Motor neuron (in vitro differentiated cells): ENCODE measurements around the gene NME2. TPM values are rescaled to one million over a fixed set of nuclear protein-coding genes. Genes with fewer than 3 reads are reported as not detected.
"Not testable (repeated sequence)": the region's sequence is repeated elsewhere in the genome, so short reads cannot be mapped to it uniquely, and the experiment has no call there.

Experiments used
- ATAC-seq, 8 experiments: fragments of 200-7000 bp; cut with Tn5 transposase; replicated peaks in 6 of 8; 2 replicates each; pipeline ENCODE4 v1.8.0; 2021; ENCODE audit warnings: mild to moderate bottlenecking in 8 of 8, moderate library complexity in 8 of 8
- H3K27ac ChIP-seq, 2 donors: fragments of 250-450 bp; sonication (Bioruptor Pico); 2 replicates each; pipeline ENCODE4 v1.9.0; 2021; ENCODE audit warnings: antibody characterized with exemption in 2 of 2, mild to moderate bottlenecking in 2 of 2, moderate library complexity in 1 of 2
- H3K4me1 ChIP-seq, 2 donors: fragments of 250-450 bp; sonication (Bioruptor Pico); replicated peaks in 1 of 2; 2 replicates each; pipeline ENCODE4 v1.6.1; 2021; ENCODE audit warnings: antibody characterized with exemption in 2 of 2, mild to moderate bottlenecking in 2 of 2, moderate library complexity in 1 of 2
- H3K4me3 ChIP-seq, 5 donors: fragments of 250-450 bp; sonication (Bioruptor Pico); 2 replicates each; pipeline ENCODE4 v1.9.0; 2021; ENCODE audit warnings: antibody characterized with exemption in 5 of 5, mild to moderate bottlenecking in 5 of 5, moderate library complexity in 4 of 5
- WGBS, 10 experiments: fragments of 450-650 bp; shearing (Covaris generic); methylation state at CpG; one replicate each; pipeline ENCODE4 v1.0.0; 2022; 5-methylcytosine and 5-hydroxymethylcytosine counted together
- in situ Hi-C, 9 experiments: fragments of 400-800 bp; cut with MboI; loops; one replicate each; pipeline ENCODE4 v1.15.0; 2021; ENCODE audit warnings: low sequenced_read_pairs in 9 of 9, low pct_unique_long_range_greater_than_20kb in 2 of 9; ENCODE audit not compliant: unreplicated experiment in 9 of 9
- total RNA-seq, 8 experiments: library from RNA; unstranded; fragments of 300-600 nt; gene quantifications; 2 replicates each; pipeline versions ENCODE4 v1.2.3 to v1.2.4, GENCODE V29; 2022

The NME2 gene
- total RNA-seq, 8 experiments from 2014 or later, result 352 to 700 (median 505) TPM

DNA sequence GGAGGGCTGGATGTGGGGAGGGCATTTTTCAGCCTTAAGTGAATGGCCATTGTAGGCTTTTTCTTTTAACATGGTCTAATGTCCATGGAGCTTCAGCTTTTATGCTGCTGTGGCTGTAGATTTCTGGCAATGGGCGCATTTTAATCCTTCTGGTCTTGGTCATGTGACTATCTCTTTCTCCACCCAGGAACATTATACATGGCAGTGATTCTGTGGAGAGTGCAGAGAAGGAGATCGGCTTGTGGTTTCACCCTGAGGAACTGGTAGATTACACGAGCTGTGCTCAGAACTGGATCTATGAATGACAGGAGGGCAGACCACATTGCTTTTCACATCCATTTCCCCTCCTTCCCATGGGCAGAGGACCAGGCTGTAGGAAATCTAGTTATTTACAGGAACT lies 4.7 kb upstream of the NME2 start:
- in situ Hi-C loops, result no loop called here
- WGBS, 10 experiments, result 67 to 100% (median 90%) methylated on average over 1 to 3 of the region's 3 CpGs; no CpG with 5 or more reads in 3 of the 10 experiments
- no peak for ATAC-seq

GRCh38 chr17:51164911-51165679 lies 1.1 kb upstream of the NME2 start:
- no peak for ATAC-seq
- H3K4me1 ChIP-seq, result peaks cover 6 to 11% of the 10 kb centered on the region in 2 donors
- H3K4me3 ChIP-seq, result peak overlapping the region; percentile 69 to 95 (median 84)
- H3K27ac ChIP-seq, result peak overlapping the region; percentile 86 to 94
- WGBS, 10 experiments, result 40 to 68% (median 55%) methylated on average over 1 to 10 of the region's 16 CpGs; no CpG with 5 or more reads in 3 of the 10 experiments
- in situ Hi-C loops, result no loop called here

More for the DNA sequence above, 4.7 kb upstream of the NME2 start:
- no peak overlapping the region for H3K4me3 ChIP-seq
- H3K27ac ChIP-seq, result no peak overlapping the region
- peaks cover 0 to 7% of the 10 kb centered on the region in 2 donors for H3K4me1 ChIP-seq

- WGBS, 10 experiments, result 0 to 35% (median 18%) methylated on average over 3 to 9 of the region's 21 CpGs; no CpG with 5 or more reads in 6 of the 10 experiments
- Histone ChIP-seq H3K27ac (peak overlapping the region; percentile 86 to 94), H3K4me1 (peaks cover 6 to 11% of the 10 kb centered on the region in 2 donors), H3K4me3 (peak overlapping the region; percentile 69 to 95 (median 84))
- peak; percentile 1 to 31 (median 12) for ATAC-seq
- in situ Hi-C loops, result no loop called here
These were observed 472 bp upstream of the NME2 start for GRCh38 chr17:51165680-51166197.

- in situ Hi-C loops, result no loop called here
- Histone ChIP-seq H3K4me3 (peak overlapping the region; percentile 69 to 95 (median 84)), H3K4me1 (peaks cover 6 to 11% of the 10 kb centered on the region in 2 donors), H3K27ac (peak overlapping the region; percentile 86 to 94)
- peak; percentile 20 to 49 (median 45) for ATAC-seq
- WGBS, 10 experiments, result 10 to 90% (median 38%) methylated on average over 1 to 8 of the region's 42 CpGs
These were observed 1.0 kb downstream of the NME2 start for GRCh38 chr17:51166987-51167931.

DNA sequence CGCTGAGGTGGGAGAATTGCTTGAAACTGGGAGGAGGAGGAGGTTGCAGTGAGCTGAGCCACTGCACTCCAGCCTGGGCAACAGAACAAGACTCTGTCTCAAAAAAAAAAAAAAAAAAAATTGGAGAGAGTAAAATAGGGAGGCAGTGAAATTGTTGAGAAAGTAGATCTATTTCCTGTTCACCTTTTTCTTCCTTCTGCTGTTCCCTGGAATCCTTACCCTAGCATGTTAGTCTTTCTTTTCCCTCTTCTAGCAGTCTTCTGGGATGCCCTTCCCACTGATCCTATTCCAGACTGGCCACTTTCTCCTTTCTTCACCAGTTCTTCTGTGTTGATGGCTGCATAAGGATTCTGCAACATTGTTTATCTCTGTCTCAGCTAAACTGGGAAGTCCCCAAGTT lies 3.1 kb downstream of the NME2 start:
- in situ Hi-C loops, result no loop called here
- no peak for ATAC-seq
- Histone ChIP-seq H3K27ac (no peak overlapping the region), H3K4me3 (no peak overlapping the region), H3K4me1 (peaks cover 6 to 11% of the 10 kb centered on the region in 2 donors)
- WGBS, 10 experiments, result 100% methylated on average over 1 of the region's 1 CpG; no CpG with 5 or more reads in 6 of the 10 experiments

DNA sequence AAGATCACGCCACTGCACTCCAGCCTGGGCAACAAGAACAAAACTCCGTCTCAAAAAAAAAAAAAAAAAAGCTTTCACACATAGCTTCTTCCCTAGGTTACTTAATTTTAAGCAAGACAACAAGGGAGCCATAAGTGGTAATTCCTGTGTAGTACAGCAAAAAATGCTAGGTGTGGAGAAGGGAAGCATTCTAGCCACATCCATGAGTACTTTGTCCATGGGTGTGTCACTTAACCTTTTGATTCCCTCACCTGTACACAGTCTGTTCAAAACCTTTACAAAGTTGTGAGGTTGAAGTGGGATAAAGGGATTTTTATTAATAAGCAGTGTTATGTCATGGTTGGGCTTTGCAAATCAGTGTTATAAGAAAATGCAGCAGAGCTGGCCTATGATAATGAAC lies 4.5 kb downstream of the NME2 start:
- H3K4me3 ChIP-seq, result no peak overlapping the region
- in situ Hi-C loops, result no loop called here
- 86 to 100% (median 100%) methylated on average over 1 to 2 of the region's 2 CpGs; no CpG with 5 or more reads in 4 of the 10 experiments for WGBS, 10 experiments
- peaks cover 4 to 6% of the 10 kb centered on the region in 2 donors for H3K4me1 ChIP-seq
- H3K27ac ChIP-seq, result no peak overlapping the region
- ATAC-seq, result no peak

DNA sequence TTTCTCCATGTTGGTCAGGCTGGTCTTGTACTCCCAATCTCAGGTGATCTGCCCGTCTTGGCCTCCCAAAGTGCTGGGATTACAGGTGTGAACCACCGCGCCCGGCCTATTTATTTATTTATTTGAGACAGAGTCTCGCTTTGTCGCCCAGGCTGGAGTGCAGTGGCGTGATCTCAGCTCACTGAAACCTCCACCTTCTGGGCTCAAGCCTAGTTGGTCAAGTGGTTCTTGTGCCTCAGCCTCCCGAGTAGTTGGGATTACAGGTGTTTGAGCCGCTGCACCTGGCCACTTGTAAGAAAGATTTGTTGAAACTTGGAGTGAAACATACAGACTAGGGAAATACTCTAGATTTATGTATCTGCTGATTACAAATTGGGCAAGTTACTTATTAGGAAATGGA lies 5.8 kb downstream of the NME2 start:
- ATAC-seq, H3K4me1 ChIP-seq, H3K27ac ChIP-seq, H3K4me3 ChIP-seq, in situ Hi-C loops: not testable (repeated sequence)
- 0 to 100% (median 73%) methylated on average over 1 to 4 of the region's 9 CpGs; no CpG with 5 or more reads in 4 of the 10 experiments for WGBS, 10 experiments

GRCh38 chr17:51180486-51180885 lies 14.3 kb downstream of the NME2 start:
- Histone ChIP-seq H3K4me3 (no peak overlapping the region), H3K4me1 (no peaks in the 10 kb centered on the region), H3K27ac (no peak overlapping the region)
- 72 to 93% (median 82%) methylated on average over 2 to 5 of the region's 5 CpGs; no CpG with 5 or more reads in 2 of the 10 experiments for WGBS, 10 experiments
- in situ Hi-C loops, result no loop called here
- no peak for ATAC-seq

DNA sequence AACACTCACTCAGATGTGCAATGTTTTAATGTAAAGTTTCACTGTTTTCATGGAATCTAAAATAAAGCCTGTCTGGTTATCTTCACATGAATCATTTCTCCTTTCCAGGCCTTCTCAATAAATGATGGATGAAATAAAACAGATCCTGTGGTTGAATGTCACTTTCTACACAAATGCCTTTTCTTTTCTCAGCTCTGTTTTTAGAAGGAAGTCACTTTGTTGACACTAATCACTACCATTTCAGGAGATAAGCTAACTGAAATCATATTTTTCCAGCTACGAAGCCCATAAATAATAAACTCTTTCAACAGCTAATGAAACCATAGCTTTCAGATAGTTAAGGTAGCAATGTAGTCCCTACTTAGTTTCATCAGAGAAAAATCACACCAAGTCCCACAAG lies 17.9 kb downstream of the NME2 start:
- H3K4me3 ChIP-seq, result no peak overlapping the region
- no peak overlapping the region for H3K27ac ChIP-seq
- ATAC-seq, result no peak
- in situ Hi-C loops, result no loop called here
- 89 to 100% (median 100%) methylated on average over 1 of the region's 1 CpG; no CpG with 5 or more reads in 3 of the 10 experiments for WGBS, 10 experiments
- H3K4me1 ChIP-seq, result no peaks in the 10 kb centered on the region

DNA sequence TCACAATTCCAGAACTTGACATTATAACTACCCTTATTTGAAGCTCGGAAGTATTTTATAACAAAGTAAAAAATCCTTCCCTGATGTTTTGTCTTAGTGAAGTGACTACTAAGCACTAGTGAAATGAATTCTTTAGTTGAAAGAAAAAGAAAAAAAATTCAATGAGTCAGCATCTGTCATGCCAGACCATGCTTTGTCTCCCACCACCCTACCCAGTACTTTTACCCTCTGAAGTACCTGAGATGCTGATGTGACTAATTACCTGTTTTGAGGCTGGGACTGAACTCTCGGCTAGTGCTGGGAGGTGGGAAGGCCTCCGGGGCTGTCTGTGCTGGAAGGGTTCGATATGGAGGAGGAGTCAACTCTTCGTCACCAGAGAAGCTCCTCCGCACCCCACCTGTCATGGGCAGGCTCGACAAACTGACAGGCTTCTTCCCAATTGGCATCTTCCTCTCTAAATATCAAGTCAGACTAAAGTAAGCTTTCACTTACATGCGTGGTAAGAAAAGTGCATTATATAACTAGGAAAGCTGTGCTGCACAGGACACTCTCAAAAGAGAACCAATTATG lies 19.6 kb downstream of the NME2 start:
- no peak overlapping the region for H3K4me3 ChIP-seq
- ATAC-seq, result no peak
- in situ Hi-C loops, result no loop called here
- H3K27ac ChIP-seq, result no peak overlapping the region
- H3K4me1 ChIP-seq, result no peaks in the 10 kb centered on the region
- whole genome bisulfite sequencing, 10 experiments, result 79 to 100% (median 87%) methylated on average over 1 to 8 of the region's 8 CpGs; no CpG with 5 or more reads in 1 of the 10 experiments

DNA sequence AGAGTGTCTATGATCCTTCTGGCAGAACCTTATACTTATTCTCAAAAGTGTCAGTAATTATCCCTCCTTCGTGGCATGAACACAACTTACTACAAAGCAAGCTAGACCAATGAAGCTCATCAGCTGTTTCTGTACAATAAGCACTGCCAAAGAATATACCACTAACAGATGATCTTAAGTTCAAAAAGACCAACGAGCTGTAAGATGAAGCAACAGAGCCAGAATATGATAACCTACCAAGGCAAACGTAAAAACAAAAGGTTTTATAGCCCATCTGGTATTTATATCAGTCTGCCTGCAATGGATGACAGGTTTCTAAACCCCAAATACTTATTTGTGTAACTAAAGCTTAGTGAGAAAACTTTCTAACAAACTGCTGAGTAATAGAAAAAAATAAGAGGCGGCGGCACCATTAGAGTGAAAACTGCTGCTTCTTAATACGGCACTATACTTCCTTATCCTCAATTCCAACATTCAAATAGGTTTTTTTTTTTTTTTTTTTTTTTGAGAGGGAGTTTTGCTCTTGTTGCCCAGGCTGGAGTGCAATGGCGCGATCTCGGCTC lies 22.1 kb downstream of the NME2 start:
- WGBS, 10 experiments, result 22 to 98% (median 81%) methylated on average over 2 to 7 of the region's 9 CpGs
- ATAC-seq, result no peak
- H3K27ac ChIP-seq, result no peak overlapping the region
- no peak overlapping the region for H3K4me3 ChIP-seq
- in situ Hi-C loops, result no loop called here
- H3K4me1 ChIP-seq, result no peaks in the 10 kb centered on the region

DNA sequence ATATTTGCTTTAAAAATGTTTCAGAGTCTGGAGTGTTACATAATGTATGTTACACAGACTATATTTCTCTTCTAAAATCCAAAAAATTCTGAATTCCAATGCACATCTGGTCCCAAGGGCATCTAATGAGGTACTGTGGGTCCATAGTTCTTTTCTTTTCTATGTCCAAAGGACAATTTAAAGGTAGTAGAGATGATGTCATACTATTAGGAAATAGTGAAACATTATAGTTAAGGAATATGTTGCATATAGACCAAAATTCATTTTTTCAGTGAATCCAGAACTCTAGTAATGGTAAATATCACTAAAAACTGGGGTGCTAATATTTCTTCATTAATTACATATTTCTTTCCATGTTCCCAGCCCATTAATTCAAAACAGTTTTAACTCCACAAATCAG lies 23.0 kb downstream of the NME2 start:
- in situ Hi-C loops, result no loop called here
- no peak overlapping the region for H3K4me3 ChIP-seq
- no peak for ATAC-seq
- no peak overlapping the region for H3K27ac ChIP-seq
- no peaks in the 10 kb centered on the region for H3K4me1 ChIP-seq
